Activated CD4-positive, alpha-beta memory T cell treated with anti-CD3 and anti-CD28 coated beads for 36 hours (primary cell): ENCODE results near the gene FAH. TPM values are rescaled to one million over a fixed set of nuclear protein-coding genes. Genes with fewer than 3 reads are reported as not detected.
A peak's percentile ranks its signal among the peaks of the same experiment; 100 is the strongest.
"Not testable (repeated sequence)": the region's sequence is repeated elsewhere in the genome, so short reads cannot be mapped to it uniquely, and the experiment has no call there.

Experiments used
- CTCF ChIA-PET: fragments of 350-600 bp; sonication (Branson Sonifier 250); formaldehyde crosslinking; loops from one replicate; lab custom pipeline; 2021; ENCODE audit warnings: antibody characterized with exemption, inconsistent platforms; lab: Charles Lee
- POLR2A ChIA-PET: fragments of 350-600 bp; sonication (Branson Sonifier 250); formaldehyde crosslinking; loops from one replicate; lab custom pipeline; 2021; ENCODE audit warnings: antibody characterized with exemption; lab: Charles Lee
- DNase-seq: peaks from one replicate; pipeline ENCODE4 v3.0.0-alpha.2; 2020
- H3K27ac Mint-ChIP-seq: one replicate; pipeline ENCODE4 v1.8.0; 2021; ENCODE audit warnings: mixed read lengths
- H3K27me3 Mint-ChIP-seq: one replicate; pipeline ENCODE4 v1.8.0; 2021; ENCODE audit warnings: mixed read lengths
- H3K36me3 Mint-ChIP-seq: one replicate; pipeline ENCODE4 v1.8.0; 2021; ENCODE audit warnings: mixed read lengths
- H3K4me1 Mint-ChIP-seq: one replicate; pipeline ENCODE4 v1.8.0; 2021; ENCODE audit warnings: low read depth, mixed read lengths
- H3K4me3 Mint-ChIP-seq: one replicate; pipeline ENCODE4 v1.8.0; 2021; ENCODE audit warnings: mild to moderate bottlenecking, mixed read lengths
- H3K9me3 Mint-ChIP-seq: one replicate; pipeline ENCODE4 v1.8.0; 2021; ENCODE audit warnings: mixed read lengths
- intact Hi-C: fragments of 100-400 bp; cut with micrococcal nuclease; formaldehyde crosslinking; loops from one replicate; pipeline ENCODE4 v1.15.1; 2023
- total RNA-seq, 2 experiments: library from RNA; stranded (reverse); gene quantifications; one replicate each; pipeline ENCODE4 v1.2.3, GENCODE V29; 2021

Gene FAH
- total RNA-seq, 2 experiments from 2014 or later = 74.5 to 79.4 TPM

DNA sequence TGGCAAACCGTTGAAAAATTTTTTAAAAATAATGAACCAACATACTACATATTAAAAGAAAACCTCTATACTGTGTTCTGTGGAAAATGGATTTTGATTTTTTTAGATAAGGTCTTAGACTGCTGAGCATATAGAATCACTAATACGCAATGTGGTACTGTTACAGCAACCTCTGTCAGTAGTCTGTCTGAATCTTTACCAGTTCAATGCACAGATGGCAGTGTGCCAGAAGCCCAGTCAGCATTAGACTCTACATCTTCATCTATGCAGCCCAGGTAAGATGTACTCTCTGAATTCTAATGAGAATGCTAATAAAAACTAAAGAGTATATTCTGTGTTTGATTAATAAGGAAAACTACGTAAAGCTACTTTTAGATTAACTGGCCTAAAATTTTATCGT is 31.3 kb upstream of the FAH start:
- Mint-ChIP-seq H3K4me1 (peaks cover 2% of the 10 kb centered on the region), H3K4me3 (no peak overlapping the region), H3K9me3 (no peaks in the 10 kb centered on the region), H3K27ac (no peak overlapping the region), H3K36me3 (peaks cover 17% of the 10 kb centered on the region), H3K27me3 (no peaks in the 10 kb centered on the region)
- ChIA-PET POLR2A (no interaction called here), CTCF (no interaction called here)
- intact Hi-C loops = no loop called here
- DNase-seq = no peak

DNA sequence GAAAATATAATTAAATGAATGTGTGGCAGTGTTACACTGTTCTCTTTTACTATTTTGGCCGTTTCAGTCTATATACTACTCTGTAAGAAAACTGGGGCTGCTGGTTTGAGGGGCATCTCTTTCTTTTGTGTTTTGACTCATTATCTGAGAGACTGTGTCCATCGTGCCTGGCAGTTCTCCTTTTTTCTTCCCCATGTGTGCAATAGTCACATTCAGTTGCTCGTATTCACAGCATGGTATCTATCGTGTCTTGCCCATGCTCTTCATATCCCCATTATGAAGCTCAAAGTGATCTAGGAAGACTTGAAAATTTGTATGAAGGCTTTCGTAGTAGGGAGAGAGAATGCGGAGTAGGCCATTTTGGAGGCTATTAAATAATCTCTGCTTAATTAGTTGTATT is 29.8 kb upstream of the FAH start:
- ChIA-PET POLR2A (no interaction called here), CTCF (no interaction called here)
- Mint-ChIP-seq H3K27ac (no peak overlapping the region), H3K36me3 (peaks cover 17% of the 10 kb centered on the region), H3K4me1 (peaks cover 4% of the 10 kb centered on the region), H3K27me3 (no peaks in the 10 kb centered on the region), H3K4me3 (no peak overlapping the region), H3K9me3 (no peaks in the 10 kb centered on the region)
- intact Hi-C loops = no loop called here
- no peak for DNase-seq

DNA sequence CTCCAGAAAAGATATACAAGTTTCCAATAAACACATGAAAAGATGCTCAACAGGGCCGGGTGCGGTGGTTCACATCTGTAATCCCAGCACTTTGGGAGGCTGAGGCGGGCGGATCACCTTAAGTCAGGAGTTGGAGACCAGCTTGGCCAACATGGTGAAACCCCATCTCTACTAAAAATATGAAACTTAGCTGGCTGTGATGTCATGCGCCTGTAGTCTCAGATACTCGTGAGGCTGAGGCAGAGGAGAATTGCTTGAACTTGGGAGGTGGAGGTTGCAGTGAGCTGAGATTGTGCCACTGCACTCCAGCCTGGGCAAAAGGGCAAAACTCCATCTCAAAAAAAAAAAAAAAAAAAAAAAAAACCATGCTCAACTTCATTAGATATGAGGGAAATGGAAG is 25.5 kb upstream of the FAH start:
- H3K4me1 Mint-ChIP-seq = not testable (repeated sequence)

DNA sequence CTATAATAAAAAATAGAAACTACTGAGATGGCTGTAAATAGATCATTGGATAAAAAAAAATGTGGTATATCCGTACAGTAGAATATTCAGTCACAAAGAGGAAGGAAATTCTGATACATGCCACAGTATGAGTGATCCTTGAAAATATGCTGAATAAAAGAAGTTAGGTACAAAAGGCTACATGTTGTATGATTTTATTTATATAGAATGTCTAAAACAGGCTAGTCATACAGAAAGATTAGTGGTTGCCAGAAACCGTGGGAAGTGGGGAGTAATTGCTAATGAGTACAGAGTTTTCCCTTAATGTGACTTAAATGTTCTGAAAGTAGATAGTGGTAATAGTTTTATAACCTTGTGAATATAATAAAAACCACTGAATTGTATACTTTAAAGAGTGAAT is 24.9 kb upstream of the FAH start:
- H3K36me3 Mint-ChIP-seq = peaks cover 22% of the 10 kb centered on the region
- H3K4me3 Mint-ChIP-seq = no peak overlapping the region
- H3K4me1 Mint-ChIP-seq = peaks cover 4% of the 10 kb centered on the region
- CTCF ChIA-PET = no interaction called here
- no peak for DNase-seq
- POLR2A ChIA-PET = no interaction called here
- no peaks in the 10 kb centered on the region for H3K27me3 Mint-ChIP-seq
- H3K27ac Mint-ChIP-seq = no peak overlapping the region
- intact Hi-C loops = no loop called here
- no peaks in the 10 kb centered on the region for H3K9me3 Mint-ChIP-seq

More for the DNA sequence above, 25.5 kb upstream of the FAH start:
- H3K27me3 Mint-ChIP-seq, CTCF ChIA-PET, POLR2A ChIA-PET, H3K27ac Mint-ChIP-seq, H3K4me3 Mint-ChIP-seq, intact Hi-C loops, H3K9me3 Mint-ChIP-seq, DNase-seq: not testable (repeated sequence)
- peaks cover 18% of the 10 kb centered on the region for H3K36me3 Mint-ChIP-seq

DNA sequence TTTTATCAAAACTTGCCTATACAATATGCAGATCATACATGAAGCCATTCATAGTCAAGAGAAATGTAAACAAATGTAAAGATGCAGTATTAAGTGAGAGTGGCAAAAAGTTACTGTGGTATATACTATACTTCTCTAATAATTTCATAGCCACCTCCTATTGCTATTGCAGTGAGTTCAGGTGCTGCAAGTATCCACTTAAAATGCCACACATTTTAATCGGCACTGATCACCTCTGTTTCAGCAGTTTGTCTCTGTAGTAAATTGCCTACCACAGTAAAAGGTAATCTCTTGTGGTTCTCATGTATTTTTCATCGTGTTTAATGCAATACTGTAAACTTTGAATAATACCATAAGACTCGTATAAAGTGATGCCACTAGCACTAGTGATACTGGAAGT is 20.4 kb upstream of the FAH start:
- ChIA-PET POLR2A (no interaction called here), CTCF (no interaction called here)
- no peak overlapping the region for H3K27ac Mint-ChIP-seq
- peaks cover 4% of the 10 kb centered on the region for H3K4me1 Mint-ChIP-seq
- no peak overlapping the region for H3K4me3 Mint-ChIP-seq
- peaks cover 25% of the 10 kb centered on the region for H3K36me3 Mint-ChIP-seq
- no peaks in the 10 kb centered on the region for H3K27me3 Mint-ChIP-seq
- DNase-seq = no peak
- intact Hi-C loops = no loop called here
- no peaks in the 10 kb centered on the region for H3K9me3 Mint-ChIP-seq

GRCh38 chr15:80136854-80137253 is 15.9 kb upstream of the FAH start:
- no peaks in the 10 kb centered on the region for H3K9me3 Mint-ChIP-seq
- H3K4me1 Mint-ChIP-seq = no peaks in the 10 kb centered on the region
- no peak for DNase-seq
- intact Hi-C loops = no loop called here
- CTCF ChIA-PET = no interaction called here
- no peak overlapping the region for H3K27ac Mint-ChIP-seq
- no peaks in the 10 kb centered on the region for H3K27me3 Mint-ChIP-seq
- POLR2A ChIA-PET = no interaction called here
- H3K4me3 Mint-ChIP-seq = no peak overlapping the region
- peaks cover 24% of the 10 kb centered on the region for H3K36me3 Mint-ChIP-seq

DNA sequence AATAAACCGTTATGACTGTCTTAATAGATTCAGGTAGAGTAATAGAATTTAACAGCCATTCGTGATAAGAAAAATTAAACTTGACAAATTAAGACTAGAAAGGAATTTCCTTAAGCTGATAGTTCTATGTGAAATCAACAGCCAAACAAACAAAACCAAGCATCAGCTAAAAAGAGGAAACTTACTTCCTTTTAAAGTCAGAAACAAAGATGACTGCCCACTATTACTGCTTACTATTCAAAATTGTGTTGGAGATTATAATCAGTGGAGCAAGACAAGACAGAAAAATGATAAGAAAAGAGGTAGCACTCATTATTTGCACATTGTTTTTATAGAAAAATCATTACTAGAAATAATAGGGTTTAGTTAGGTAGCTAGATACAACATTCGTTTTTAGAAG is 13.8 kb upstream of the FAH start:
- CTCF ChIA-PET = interaction anchor here (0.6 kb wide), 1 partner anchor 15 kb away, joined by 3 read pairs; no protein-coding TSS in a partner anchor
- POLR2A ChIA-PET = no interaction called here
- no peaks in the 10 kb centered on the region for H3K4me1 Mint-ChIP-seq
- peaks cover 14% of the 10 kb centered on the region for H3K36me3 Mint-ChIP-seq
- intact Hi-C loops = no loop called here
- H3K9me3 Mint-ChIP-seq = no peaks in the 10 kb centered on the region
- no peaks in the 10 kb centered on the region for H3K27me3 Mint-ChIP-seq
- DNase-seq = no peak
- no peak overlapping the region for H3K4me3 Mint-ChIP-seq
- no peak overlapping the region for H3K27ac Mint-ChIP-seq

DNA sequence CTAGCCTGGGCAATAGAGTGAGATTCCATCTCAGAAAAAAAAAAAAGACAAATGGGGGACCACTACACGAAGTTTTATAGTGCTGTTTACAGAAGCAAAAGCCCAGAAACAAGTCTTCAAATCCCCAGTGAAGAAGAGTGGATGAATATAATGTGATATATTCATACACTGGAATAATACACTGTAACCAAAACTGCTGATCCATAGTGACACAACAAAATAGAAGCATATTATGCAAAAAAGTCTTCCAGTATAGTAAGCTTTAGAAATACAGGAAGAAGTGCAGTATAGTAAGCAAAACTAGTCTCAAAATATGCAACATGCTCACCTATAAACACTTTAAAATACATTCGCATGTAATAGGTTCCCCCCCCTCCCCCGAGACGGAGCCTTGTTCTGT is 11.9 kb upstream of the FAH start:
- intact Hi-C loops = no loop called here

DNA sequence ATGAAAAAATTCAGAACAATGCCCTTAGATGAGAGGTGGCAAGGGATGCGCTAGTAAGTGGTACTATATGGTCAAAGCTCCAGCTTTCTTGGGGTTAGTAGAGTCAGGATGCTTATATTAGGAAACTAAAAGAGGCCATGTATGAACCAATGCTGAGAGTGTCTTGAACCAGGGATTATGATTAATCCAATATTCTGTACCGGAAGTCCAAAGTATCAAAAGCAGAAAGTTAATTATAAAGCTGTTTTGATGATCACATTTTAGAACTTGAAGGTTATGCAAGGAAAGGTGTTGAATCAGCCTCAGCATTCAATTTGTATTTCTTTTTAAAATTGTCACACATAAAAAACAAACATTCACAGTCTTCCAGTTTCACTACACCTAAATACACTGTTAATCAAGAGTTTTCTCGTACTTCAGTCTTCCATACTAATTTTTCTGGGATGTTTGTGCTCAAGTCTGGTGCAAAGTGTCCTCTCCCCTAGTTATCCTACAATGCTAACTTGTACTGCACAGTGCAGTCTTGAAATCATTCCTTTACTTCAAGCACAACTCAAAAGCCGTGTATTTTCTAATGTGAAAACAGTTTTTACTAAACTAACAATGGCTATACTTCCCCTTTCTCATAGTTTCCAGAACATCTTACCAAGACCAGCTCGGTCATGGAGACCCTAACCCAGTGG is 10.7 kb upstream of the FAH start:
- DNase-seq = no peak
- POLR2A ChIA-PET = no interaction called here
- Mint-ChIP-seq H3K9me3 (peaks cover 9% of the 10 kb centered on the region), H3K4me1 (no peaks in the 10 kb centered on the region), H3K4me3 (no peak overlapping the region), H3K27me3 (no peaks in the 10 kb centered on the region), H3K27ac (no peak overlapping the region), H3K36me3 (peaks cover 11% of the 10 kb centered on the region)
- intact Hi-C loops = no loop called here
- CTCF ChIA-PET = no interaction called here

More for the DNA sequence above, 11.9 kb upstream of the FAH start:
- DNase-seq = no peak
- CTCF ChIA-PET = no interaction called here
- H3K9me3 Mint-ChIP-seq = peaks cover 5% of the 10 kb centered on the region
- H3K4me3 Mint-ChIP-seq = no peak overlapping the region
- H3K4me1 Mint-ChIP-seq = no peaks in the 10 kb centered on the region
- no peaks in the 10 kb centered on the region for H3K27me3 Mint-ChIP-seq
- POLR2A ChIA-PET = no interaction called here
- H3K36me3 Mint-ChIP-seq = peaks cover 12% of the 10 kb centered on the region
- no peak overlapping the region for H3K27ac Mint-ChIP-seq

- Mint-ChIP-seq H3K36me3 (peaks cover 5% of the 10 kb centered on the region), H3K27ac (no peak overlapping the region), H3K4me1 (no peaks in the 10 kb centered on the region), H3K4me3 (no peak overlapping the region), H3K9me3 (peaks cover 9% of the 10 kb centered on the region), H3K27me3 (no peaks in the 10 kb centered on the region)
- POLR2A ChIA-PET = no interaction called here
- CTCF ChIA-PET = no interaction called here
- no peak for DNase-seq
- intact Hi-C loops = no loop called here
Observed at GRCh38 chr15:80142646-80143045, 10.2 kb upstream of the FAH start.

GRCh38 chr15:80151148-80151547 is 1.7 kb upstream of the FAH start:
- intact Hi-C loops = loop anchor here (5.0 to 10.0 kb wide), 3 partner anchors 39 to 1144 kb away; no protein-coding TSS in a partner anchor
- Mint-ChIP-seq H3K27me3 (no peaks in the 10 kb centered on the region), H3K4me1 (peaks cover 23% of the 10 kb centered on the region), H3K36me3 (peaks cover 5% of the 10 kb centered on the region), H3K9me3 (peaks cover 2% of the 10 kb centered on the region), H3K4me3 (no peak overlapping the region), H3K27ac (no peak overlapping the region)
- CTCF ChIA-PET = no interaction called here
- POLR2A ChIA-PET = no interaction called here
- DNase-seq = no peak

DNA sequence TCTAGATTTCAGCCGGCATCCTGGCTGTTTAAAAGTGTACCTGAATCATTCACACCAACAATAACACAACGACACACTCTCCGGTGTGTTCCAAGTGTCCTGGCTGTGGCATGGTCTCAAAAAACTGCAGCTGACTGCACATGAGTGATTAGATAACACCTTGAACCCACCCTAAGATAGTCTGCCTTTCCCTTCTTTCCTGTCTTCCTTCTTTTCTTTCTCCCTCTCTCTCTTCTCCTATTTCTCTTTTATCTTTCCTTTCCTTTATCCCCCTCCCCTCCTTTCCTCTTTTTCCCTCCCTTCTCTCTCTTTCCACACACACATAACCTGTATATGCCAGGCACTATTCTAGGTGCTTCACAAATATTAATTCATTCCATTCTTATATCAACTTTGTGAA is 1.2 kb upstream of the FAH start:
- peak overlapping the region; percentile 50 for H3K27ac Mint-ChIP-seq
- CTCF ChIA-PET = interaction anchor here (1.1 kb wide), 1 partner anchor 298 kb away, joined by 3 read pairs; no protein-coding TSS in a partner anchor
- H3K27me3 Mint-ChIP-seq = no peaks in the 10 kb centered on the region

More for the DNA sequence above, 1.2 kb upstream of the FAH start:
- POLR2A ChIA-PET = interaction anchor here (1.0 kb wide), 2 partner anchors 71 to 79 kb away, joined by 3 to 4 read pairs; no protein-coding TSS in a partner anchor
- Mint-ChIP-seq H3K4me1 (peaks cover 23% of the 10 kb centered on the region), H3K9me3 (peaks cover 2% of the 10 kb centered on the region), H3K4me3 (peak overlapping the region; percentile 74), H3K36me3 (peaks cover 5% of the 10 kb centered on the region)
- intact Hi-C loops = loop anchor here (5.0 to 10.0 kb wide), 3 partner anchors 39 to 1143 kb away; no protein-coding TSS in a partner anchor
- no peak for DNase-seq
